K562 (cell line): Measurements from ENCODE around the gene SULT1A1. TPM values are rescaled to one million over a fixed set of nuclear protein-coding genes. Genes with fewer than 3 reads are reported as not detected.

Experiments
- ATAC-seq: fragments of 200-7000 bp; cut with Tn5 transposase; 3 replicates; pipeline ENCODE4 v1.9.1; 2020; ENCODE audit warnings: moderate library complexity
- BruUV-seq: library from RNA; stranded (reverse); fragments of 400-500 nt; replicated peaks from 2 replicates; lab custom pipeline; 2021; lab: Mats Ljungman, UMichigan
- CTCF ChIA-PET: fragments of 300-600 bp; formaldehyde crosslinking; extraction: SDS; loops from one replicate; lab custom pipeline; 2021; ENCODE audit warnings: low intra/inter-chr PET ratio; lab: Yijun Ruan, JAX
- POLR2A ChIA-PET: fragments of 300-600, 350-650 bp; sonication (Branson Sonifier 250); formaldehyde crosslinking; extraction: SDS; loops from one replicate; lab custom pipeline; 2021; ENCODE audit warnings: antibody characterized with exemption, inconsistent platforms; lab: Yijun Ruan, JAX
- DNase-seq, 4 experiments: peaks; one replicate each; pipeline versions ENCODE4 v3.0.0 to v3.0.0-alpha.2; 2011 to 2018; ENCODE audit warnings: low spot score in 3 of 4, mixed read lengths in 3 of 4; ENCODE audit errors: extremely low read depth in 1 of 4
- FAIRE-seq: peaks from 2 replicates; lab custom pipeline; 2011; peaks lifted over from hg19 to GRCh38; lab: Jason Lieb, UNC
- H2AFZ ChIP-seq: 2 replicates; pipeline ENCODE4 v1.6.0; 2011; ENCODE audit warnings: low read depth, low read length, control low read depth, inconsistent platforms
- H3K27ac ChIP-seq: fragments of 200-600 bp; 3 replicates; pipeline ENCODE4 v1.8.0; 2011; ENCODE audit warnings: low read depth, mild to moderate bottlenecking, control low read depth, inconsistent platforms, low read length, moderate library complexity, mixed read lengths; ENCODE audit errors: extremely low read depth
- H3K27me3 ChIP-seq, 2 experiments: fragments of 300-600 bp in 1 of 2; 2 replicates in 1 of 2; 3 replicates in 1 of 2; pipeline versions ENCODE4 v1.6.0 to v1.8.0; 2011; ENCODE audit warnings: inconsistent platforms in 2 of 2, low read length in 2 of 2, mild to moderate bottlenecking in 1 of 2, mixed read lengths in 1 of 2, moderate library complexity in 1 of 2; ENCODE audit not compliant: control insufficient read depth in 2 of 2, insufficient read depth in 2 of 2
- H3K36me3 ChIP-seq: fragments of 300-600 bp; 3 replicates; pipeline ENCODE4 v1.8.0; 2011; ENCODE audit warnings: mild to moderate bottlenecking, low read length, inconsistent platforms; ENCODE audit not compliant: control insufficient read depth, insufficient read depth
- H3K4me1 ChIP-seq, 2 experiments: fragments of 200-600 bp in 1 of 2; replicated peaks in 1 of 2; 2 replicates in 1 of 2; 3 replicates in 1 of 2; pipeline versions ENCODE4 v1.5.1 to v1.8.0; 2011; ENCODE audit warnings: inconsistent platforms in 2 of 2, low read length in 2 of 2, mild to moderate bottlenecking in 1 of 2, mixed read lengths in 1 of 2, moderate library complexity in 1 of 2; ENCODE audit not compliant: control insufficient read depth in 2 of 2, insufficient read depth in 2 of 2
- H3K4me2 ChIP-seq: 2 replicates; pipeline ENCODE4 v1.6.1; 2011; ENCODE audit warnings: low read length, control low read depth, inconsistent platforms, mixed read lengths; ENCODE audit not compliant: insufficient read depth
- H3K4me3 ChIP-seq: fragments of 200-600 bp; sonication (generic), shearing (Covaris generic); 2 replicates; pipeline ENCODE4 v1.5.1; 2016; ENCODE audit warnings: control low read depth, inconsistent platforms
- H3K79me2 ChIP-seq: fragments of 200-600 bp; 3 replicates; pipeline ENCODE4 v1.8.0; 2011; ENCODE audit warnings: low read length, inconsistent platforms; ENCODE audit not compliant: control insufficient read depth, insufficient read depth
- H3K9ac ChIP-seq, 2 experiments: 2 replicates each; pipeline versions ENCODE4 v1.6.0 to v1.6.1; 2011; ENCODE audit warnings: low read depth in 2 of 2, low read length in 2 of 2, control low read depth in 1 of 2, inconsistent platforms in 1 of 2, mild to moderate bottlenecking in 1 of 2, mixed read lengths in 1 of 2; ENCODE audit not compliant: insufficient read depth in 1 of 2
- H3K9me1 ChIP-seq: one replicate; pipeline ENCODE4 v1.6.0; 2011; ENCODE audit warnings: inconsistent platforms, mild to moderate bottlenecking, low read length, moderate library complexity; ENCODE audit not compliant: control insufficient read depth, insufficient read depth
- H3K9me3 ChIP-seq: replicated peaks from 2 replicates; pipeline ENCODE4 v1.5.1; 2011; ENCODE audit warnings: low read depth, low read length, inconsistent platforms; ENCODE audit not compliant: control insufficient read depth, insufficient read depth
- H4K20me1 ChIP-seq: replicated peaks from 2 replicates; pipeline ENCODE4 v1.6.1; 2011; ENCODE audit warnings: low read length, inconsistent platforms, mixed read lengths; ENCODE audit not compliant: control insufficient read depth, insufficient read depth
- DEAF1 ChIP-seq: fragments of 450-650 bp; formaldehyde crosslinking; IDR thresholded peaks from 2 replicates; pipeline ENCODE4 v1.4.0; 2020; ENCODE audit warnings: mild to moderate bottlenecking, moderate library complexity
- WGBS: fragments of 100-300 bp; shearing (Covaris generic); methylation state at CpG from one replicate; pipeline ENCODE4 v1.1.6; 2016; ENCODE audit warnings: low coverage, mixed read lengths; ENCODE audit not compliant: insufficient coverage; ENCODE audit errors: missing lambda C conversion rate; 5-methylcytosine and 5-hydroxymethylcytosine counted together
- in situ Hi-C: fragments of 300-500 bp; cut with MboI; formaldehyde crosslinking; loops from 4 replicates; pipeline ENCODE4 v1.15.0; 2018; ENCODE audit warnings: inconsistent platforms, mixed read lengths
- intact Hi-C: fragments of 100-400 bp; cut with micrococcal nuclease; formaldehyde crosslinking; loops from 2 replicates; pipeline ENCODE4 v1.14.2; 2022
- polyA plus RNA-seq, 8 experiments: library from polyadenylated mRNA; depleted of rRNA in 4 of 8; stranded (reverse) in 5 of 8; unstranded in 3 of 8; fragments of >200 nt; fragmentation: Nextera tagmentation in 2 of 8; fragmentation: Illumina TruSeq in 1 of 8; extraction: Ambion mirVana in 2 of 8; extraction: Trizol in 1 of 8; gene quantifications; 2 replicates each; pipeline versions ENCODE4 v1.2.1 to v1.2.3, GENCODE V29; 2011 to 2014; ENCODE audit warnings: inconsistent platforms in 1 of 8, missing spikeins in 1 of 8
- total RNA-seq, 7 experiments: library from RNA; depleted of rRNA in 6 of 7; stranded (reverse); fragments of >200 nt in 6 of 7; fragmentation: Illumina TruSeq in 2 of 7; extraction: Trizol in 2 of 7; gene quantifications; 2 replicates each; pipeline versions ENCODE4 v1.2.1 to v1.2.3, GENCODE V29; 2011 to 2021; ENCODE audit warnings: low replicate concordance in 1 of 7

SULT1A1 gene
- total and polyA plus RNA-seq, 9 of the 15 experiments (the other 6 are each of a cell fraction or from before 2014, with no cell fraction given), result 3.4 to 30.1 (median 16.6) TPM

GRCh38 chr16:28558456-28558855 is 51.4 kb downstream of the SULT1A1 start:
- no TSS peak for BruUV-seq
- in situ Hi-C loops, result no loop called here

More at GRCh38 chr16:28558456-28558855, 51.4 kb downstream of the SULT1A1 start:
- CTCF ChIA-PET, result no interaction called here
- Histone ChIP-seq H3K27me3 (no peaks in the 10 kb centered on the region), H3K4me2 (no peak overlapping the region), H2AFZ (no peak overlapping the region), H4K20me1 (no peaks in the 10 kb centered on the region), H3K9me1 (no peaks in the 10 kb centered on the region), H3K79me2 (peaks cover 9% of the 10 kb centered on the region), H3K9ac (no peak overlapping the region)
- FAIRE-seq (no peak), ATAC-seq (no peak)
- 88% methylated on average over 3 of the region's 3 CpGs for WGBS
- no peak for TF ChIP-seq DEAF1 (CRISPR knock-in tag)
- TF ChIP-seq, all 486 proteins: peak for 0
- Histone ChIP-seq H3K4me1 (peaks cover under 1 to 16% of the 10 kb centered on the region in 2 experiments; a peak in 4 of 5 replicates), H3K36me3 (peaks cover 28% of the 10 kb centered on the region; the same call in 1 of the 3 replicates), H3K27ac (no peak overlapping the region), H3K4me3 (no peak overlapping the region), H3K9me3 (no peaks in the 10 kb centered on the region)
- POLR2A ChIA-PET, result no interaction called here
- intact Hi-C loops, result no loop called here
- no peak for DNase-seq
